ENCODE data around the gene MAP1B.
A peak's percentile ranks its signal among the peaks of the same experiment; 100 is the strongest.

The MAP1B gene

GRCh38 chr5:72231991-72232703 lies 124.9 kb downstream of the MAP1B start:
- DNase-seq = no peak

GRCh38 chr5:72232838-72233237 lies 125.6 kb downstream of the MAP1B start:
- no peak for DNase-seq

- no peak for DNase-seq
Measured at GRCh38 chr5:72233835-72234234, 126.6 kb downstream of the MAP1B start.

GRCh38 chr5:72234265-72234700 lies 127.0 kb downstream of the MAP1B start:
- peak; percentile 74 for DNase-seq

GRCh38 chr5:72234868-72235267 lies 127.6 kb downstream of the MAP1B start:
- no peak for DNase-seq

GRCh38 chr5:72235725-72236124 lies 128.4 kb downstream of the MAP1B start:
- DNase-seq = peak; percentile 54

GRCh38 chr5:72237415-72237814 lies 130.1 kb downstream of the MAP1B start:
- no peak for DNase-seq

- DNase-seq = no peak
Measured at GRCh38 chr5:72237879-72238278, 130.6 kb downstream of the MAP1B start.

- no peak for DNase-seq
Measured at GRCh38 chr5:72238712-72239445, 131.6 kb downstream of the MAP1B start.

GRCh38 chr5:72241346-72242003 lies 134.2 kb downstream of the MAP1B start:
- no peak for DNase-seq

GRCh38 chr5:72242796-72243475 lies 135.7 kb downstream of the MAP1B start:
- no peak for DNase-seq

GRCh38 chr5:72243706-72244105 lies 136.4 kb downstream of the MAP1B start:
- DNase-seq = no peak

GRCh38 chr5:72244862-72245371 lies 137.6 kb downstream of the MAP1B start:
- peak; percentile 57 for DNase-seq

- no peak for DNase-seq
Measured at GRCh38 chr5:72245546-72245945, 138.3 kb downstream of the MAP1B start.

GRCh38 chr5:72245951-72246532 lies 138.8 kb downstream of the MAP1B start:
- no peak for DNase-seq

- no peak for DNase-seq
Measured at GRCh38 chr5:72246954-72247442, 139.7 kb downstream of the MAP1B start.

GRCh38 chr5:72248410-72248981 lies 141.2 kb downstream of the MAP1B start:
- DNase-seq = peak; percentile 95

- DNase-seq = no peak
Measured at GRCh38 chr5:72251386-72251785, 144.1 kb downstream of the MAP1B start.

- no peak for DNase-seq
Measured at GRCh38 chr5:72252008-72252407, 144.7 kb downstream of the MAP1B start.

- peak; percentile 59 for DNase-seq
Measured at GRCh38 chr5:72252574-72253155, 145.4 kb downstream of the MAP1B start.

- DNase-seq = no peak
Measured at GRCh38 chr5:72255237-72255636, 148.0 kb downstream of the MAP1B start.

- no peak for DNase-seq
Measured at GRCh38 chr5:72255670-72256069, 148.4 kb downstream of the MAP1B start.
